ENCODE data around the gene TWF2.

Gene TWF2

DNA sequence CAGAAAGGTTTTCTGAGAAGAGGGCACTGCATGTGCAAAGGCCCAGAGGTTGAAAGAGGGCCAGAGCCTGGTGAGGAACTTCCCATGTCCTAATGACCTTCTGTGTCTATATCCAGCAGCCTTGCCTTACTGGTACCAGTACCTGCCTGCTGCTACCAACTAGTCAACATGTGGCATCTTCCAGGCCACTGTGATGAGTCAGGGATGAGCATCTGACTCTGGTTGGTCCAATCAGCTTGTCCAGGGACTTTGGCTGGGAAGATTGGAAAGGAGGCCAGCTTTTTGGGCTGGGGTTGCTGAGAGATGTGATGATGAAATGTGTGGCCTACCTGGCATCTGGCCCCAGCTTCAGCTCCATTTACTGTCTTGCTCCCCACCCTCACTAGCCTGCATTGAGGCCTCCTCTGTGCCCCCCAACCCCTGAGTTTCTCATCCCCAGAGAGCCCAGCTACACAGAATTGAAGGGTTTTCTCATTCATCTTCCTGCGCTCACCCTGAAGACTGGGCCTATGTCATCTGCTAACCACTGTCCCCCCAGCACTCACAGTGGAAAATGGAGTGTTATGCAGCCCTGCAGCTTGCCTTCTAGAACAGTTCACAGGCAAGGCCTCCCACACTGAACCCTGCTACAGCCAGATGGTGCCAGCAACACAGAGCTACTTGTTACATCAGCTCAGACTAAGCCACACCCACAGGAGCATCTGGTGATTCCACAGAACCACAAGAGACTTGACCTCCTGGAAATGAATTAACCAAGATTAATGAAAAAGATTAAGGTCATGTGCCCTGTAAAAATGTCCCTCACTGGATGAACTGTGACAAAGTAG is 1.3 kb upstream of the TWF2 start:
- Histone ChIP-seq H3K36me3 (replicated peaks; ENCODE audit: low read depth, low read length) (peaks cover 7% of the 10 kb centered on the region), H2AFZ (ENCODE audit: low read depth, low read length) (no peak overlapping the region), H3K4me1 (ENCODE audit: low read length) (peaks cover 45% of the 10 kb centered on the region), H3K27ac (ENCODE audit: low read length) (peak overlapping the region; percentile 57), H3K79me2 (ENCODE audit: low read length) (peaks cover 24% of the 10 kb centered on the region), H3K4me3 (ENCODE audit: low read length) (peak overlapping the region; percentile 87), H3K9me3 (ENCODE audit: insufficient read depth, low read length) (0 out of 2 replicates have a peak, but pooled peaks cover 4% of the 10 kb centered on the region), H3K4me2 (ENCODE audit: low read length) (peak overlapping the region; percentile 77), H3K9ac (ENCODE audit: low read length) (peak overlapping the region; percentile 88), H4K20me1 (ENCODE audit: insufficient read depth, low read length) (no peaks in the 10 kb centered on the region), H3K27me3 (ENCODE audit: low read depth, low read length) (no peaks in the 10 kb centered on the region)
- TF ChIP-seq EZH2phosphoT487 (IDR thresholded peaks at IDR 0.05; ENCODE audit: low read depth) = no peak
- TF ChIP-seq, protein P1, sequence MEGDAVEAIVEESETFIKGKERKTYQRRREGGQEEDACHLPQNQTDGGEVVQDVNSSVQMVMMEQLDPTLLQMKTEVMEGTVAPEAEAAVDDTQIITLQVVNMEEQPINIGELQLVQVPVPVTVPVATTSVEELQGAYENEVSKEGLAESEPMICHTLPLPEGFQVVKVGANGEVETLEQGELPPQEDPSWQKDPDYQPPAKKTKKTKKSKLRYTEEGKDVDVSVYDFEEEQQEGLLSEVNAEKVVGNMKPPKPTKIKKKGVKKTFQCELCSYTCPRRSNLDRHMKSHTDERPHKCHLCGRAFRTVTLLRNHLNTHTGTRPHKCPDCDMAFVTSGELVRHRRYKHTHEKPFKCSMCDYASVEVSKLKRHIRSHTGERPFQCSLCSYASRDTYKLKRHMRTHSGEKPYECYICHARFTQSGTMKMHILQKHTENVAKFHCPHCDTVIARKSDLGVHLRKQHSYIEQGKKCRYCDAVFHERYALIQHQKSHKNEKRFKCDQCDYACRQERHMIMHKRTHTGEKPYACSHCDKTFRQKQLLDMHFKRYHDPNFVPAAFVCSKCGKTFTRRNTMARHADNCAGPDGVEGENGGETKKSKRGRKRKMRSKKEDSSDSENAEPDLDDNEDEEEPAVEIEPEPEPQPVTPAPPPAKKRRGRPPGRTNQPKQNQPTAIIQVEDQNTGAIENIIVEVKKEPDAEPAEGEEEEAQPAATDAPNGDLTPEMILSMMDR (IDR thresholded peaks at IDR 0.05; ENCODE audit: low read depth, low read length) = peak; percentile 29; the same call in 1 of the 2 replicates

DNA sequence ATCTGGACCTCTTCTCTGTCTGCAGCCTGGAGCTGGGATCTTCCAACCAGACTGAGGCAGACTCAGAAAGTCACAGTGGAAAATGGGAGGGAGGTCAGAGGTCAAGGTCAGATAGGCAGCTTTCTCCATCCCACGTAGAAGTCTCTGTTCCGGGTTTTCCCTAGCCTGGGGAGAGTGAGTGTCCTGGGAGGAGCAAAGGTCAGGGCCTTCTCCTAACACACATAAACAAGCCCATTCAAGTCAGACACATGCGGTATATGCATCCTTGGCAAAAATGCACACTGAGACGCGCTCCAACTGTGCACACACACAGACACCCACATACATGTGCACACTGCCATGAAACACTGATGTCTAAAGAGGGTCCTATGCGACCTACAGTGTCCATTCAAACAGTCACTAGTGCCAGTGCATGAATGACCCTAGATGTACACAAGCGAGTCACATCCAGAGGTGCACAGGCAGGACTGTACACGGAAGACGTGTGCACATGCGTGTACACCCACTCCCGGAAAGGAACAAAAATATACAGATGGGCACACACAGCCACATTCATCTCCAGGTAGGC is 681 bp downstream of the TWF2 start:
- Histone ChIP-seq H3K27ac (ENCODE audit: low read length) (0 out of 2 replicates have a peak overlapping the region, but pooled peaks have one; percentile 24), H3K79me2 (ENCODE audit: low read length) (peaks cover 24% of the 10 kb centered on the region), H3K9ac (ENCODE audit: low read length) (peak overlapping the region; percentile 88), H3K4me2 (ENCODE audit: low read length) (peak overlapping the region; percentile 86), H3K4me1 (ENCODE audit: low read length) (peaks cover 25% of the 10 kb centered on the region), H3K27me3 (ENCODE audit: low read depth, low read length) (no peaks in the 10 kb centered on the region), H2AFZ (ENCODE audit: low read depth, low read length) (0 out of 2 replicates have a peak overlapping the region, but pooled peaks have one; percentile 18), H3K36me3 (replicated peaks; ENCODE audit: low read depth, low read length) (peaks cover 7% of the 10 kb centered on the region), H4K20me1 (ENCODE audit: insufficient read depth, low read length) (no peaks in the 10 kb centered on the region), H3K9me3 (ENCODE audit: insufficient read depth, low read length) (no peaks in the 10 kb centered on the region), H3K4me3 (ENCODE audit: low read length) (peak overlapping the region; percentile 87)
- no peak for TF ChIP-seq EZH2phosphoT487 (IDR thresholded peaks at IDR 0.05; ENCODE audit: low read depth)
- TF ChIP-seq, protein P1 (IDR thresholded peaks at IDR 0.05; ENCODE audit: low read depth, low read length) = no peak

DNA sequence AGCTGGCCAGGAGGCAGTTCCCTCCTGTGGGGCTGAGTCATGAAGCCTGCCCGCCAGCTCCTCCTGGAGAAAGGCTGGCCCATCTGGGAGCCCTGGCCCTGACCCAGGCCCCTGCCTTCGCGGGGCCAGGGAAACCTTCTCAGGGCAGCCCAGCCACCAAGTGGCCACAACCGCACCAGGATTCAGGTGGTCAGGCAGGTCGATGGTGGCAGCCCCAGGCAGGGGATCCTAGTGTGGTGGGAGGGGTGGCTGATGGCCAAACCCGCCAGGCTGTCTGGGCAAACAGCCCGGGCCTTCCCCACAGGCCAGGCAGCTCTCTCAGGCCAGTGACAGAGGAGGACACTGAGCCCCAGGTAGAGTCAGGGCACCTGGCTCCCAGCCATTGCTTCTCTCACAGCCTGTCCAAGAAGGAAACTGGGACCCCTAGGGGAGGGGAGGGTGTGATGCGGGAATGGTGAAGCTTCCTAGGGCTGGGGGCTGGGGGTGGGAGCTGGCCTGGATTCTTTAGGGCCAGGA is 1.2 kb downstream of the TWF2 start:
- no peak overlapping the region for H3K27ac ChIP-seq (ENCODE audit: low read length)
- H3K4me2 ChIP-seq (ENCODE audit: low read length) = peak overlapping the region; percentile 86
- TF ChIP-seq, protein P1 (IDR thresholded peaks at IDR 0.05; ENCODE audit: low read depth, low read length) = no peak
- no peak for TF ChIP-seq EZH2phosphoT487 (IDR thresholded peaks at IDR 0.05; ENCODE audit: low read depth)
- peak overlapping the region; percentile 87 for H3K4me3 ChIP-seq (ENCODE audit: low read length)
- peaks cover 24% of the 10 kb centered on the region for H3K79me2 ChIP-seq (ENCODE audit: low read length)
- H3K36me3 ChIP-seq (replicated peaks; ENCODE audit: low read depth, low read length) = peaks cover 7% of the 10 kb centered on the region
- H3K4me1 ChIP-seq (ENCODE audit: low read length) = peaks cover 25% of the 10 kb centered on the region
- H3K9me3 ChIP-seq (ENCODE audit: insufficient read depth, low read length) = no peaks in the 10 kb centered on the region
- no peaks in the 10 kb centered on the region for H4K20me1 ChIP-seq (ENCODE audit: insufficient read depth, low read length)
- H3K9ac ChIP-seq (ENCODE audit: low read length) = no peak overlapping the region
- no peaks in the 10 kb centered on the region for H3K27me3 ChIP-seq (ENCODE audit: low read depth, low read length)
- no peak overlapping the region for H2AFZ ChIP-seq (ENCODE audit: low read depth, low read length)

Data from OCI-LY3 (cell line).